NCI-H82 (cell line): ENCODE measurements around the gene SPRN.
"Not testable (repeated sequence)": the region's sequence is repeated elsewhere in the genome, so short reads cannot be mapped to it uniquely, and the experiment has no call there.

ENCODE experiments used
- DNase-seq: peaks from one replicate; lab custom pipeline; 2025; lab: John Stamatoyannopoulos, UW

Gene SPRN, protein sequence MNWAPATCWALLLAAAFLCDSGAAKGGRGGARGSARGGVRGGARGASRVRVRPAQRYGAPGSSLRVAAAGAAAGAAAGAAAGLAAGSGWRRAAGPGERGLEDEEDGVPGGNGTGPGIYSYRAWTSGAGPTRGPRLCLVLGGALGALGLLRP

DNA sequence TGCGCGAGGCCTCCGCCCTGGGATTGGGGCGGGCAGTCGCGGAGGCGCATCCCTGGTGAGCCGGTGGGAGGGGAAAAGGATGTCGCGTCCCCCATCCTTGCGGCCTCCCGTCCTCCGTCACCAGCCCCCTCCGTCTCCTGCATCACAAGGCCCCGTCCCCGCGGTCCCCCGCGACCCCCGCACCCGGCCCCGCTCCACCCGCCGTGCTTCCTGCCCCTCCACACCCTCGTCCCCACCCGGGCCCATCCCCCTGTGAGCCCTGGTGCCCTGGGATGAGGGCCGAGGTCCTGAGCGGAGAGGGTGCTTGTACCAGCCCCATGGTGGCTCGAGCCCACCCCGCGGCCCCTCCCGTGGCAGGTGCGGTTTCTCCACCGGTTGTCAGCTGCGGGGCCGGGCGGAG is at the start of gene SPRN:
SPRN (minus strand) TSS at position 25 of the 400 bp plus-strand sequence. CDS start 944 bp downstream, outside the sequence.
- DNase-seq: not testable (repeated sequence)

DNA sequence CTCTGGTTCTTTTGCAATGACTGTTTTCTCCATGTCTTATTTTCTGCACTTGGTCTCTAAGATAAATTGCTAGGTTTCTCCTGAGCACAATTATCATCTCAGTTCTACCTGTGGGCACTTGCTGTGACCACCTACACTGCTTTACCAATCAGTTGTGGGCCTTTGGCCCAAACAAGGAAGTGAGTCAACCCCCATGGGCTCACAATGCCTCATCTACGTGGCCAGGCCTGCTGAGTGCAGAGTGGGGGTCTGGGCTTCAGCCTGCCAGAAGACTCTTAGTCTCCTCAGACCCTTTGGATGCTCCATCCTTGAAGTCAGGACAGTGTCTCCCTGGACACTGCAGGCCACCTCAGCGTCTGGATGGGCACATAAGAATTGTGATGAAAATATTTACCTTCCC is 49.6 kb upstream of the SPRN start:
- no peak for DNase-seq

DNA sequence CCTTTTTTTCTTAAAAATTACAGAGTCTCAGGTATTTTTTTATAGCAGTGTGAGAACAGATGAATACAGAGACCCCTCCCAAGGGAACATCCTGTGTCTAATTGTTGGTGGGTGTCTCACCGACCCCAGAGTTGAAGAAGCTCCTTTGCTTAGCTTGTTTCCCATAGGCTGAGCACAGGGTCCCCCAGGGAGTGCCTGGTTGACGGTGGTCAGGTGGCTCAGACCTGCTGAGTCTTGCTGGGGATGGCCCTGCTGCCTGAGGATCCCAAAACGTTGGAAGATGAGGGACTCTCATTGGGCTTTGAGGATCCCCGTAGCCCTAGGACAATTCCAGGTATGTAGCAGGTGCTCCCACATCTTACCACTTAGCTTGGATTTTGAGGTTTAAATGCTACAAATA is 48.8 kb upstream of the SPRN start:
- DNase-seq: no peak

DNA sequence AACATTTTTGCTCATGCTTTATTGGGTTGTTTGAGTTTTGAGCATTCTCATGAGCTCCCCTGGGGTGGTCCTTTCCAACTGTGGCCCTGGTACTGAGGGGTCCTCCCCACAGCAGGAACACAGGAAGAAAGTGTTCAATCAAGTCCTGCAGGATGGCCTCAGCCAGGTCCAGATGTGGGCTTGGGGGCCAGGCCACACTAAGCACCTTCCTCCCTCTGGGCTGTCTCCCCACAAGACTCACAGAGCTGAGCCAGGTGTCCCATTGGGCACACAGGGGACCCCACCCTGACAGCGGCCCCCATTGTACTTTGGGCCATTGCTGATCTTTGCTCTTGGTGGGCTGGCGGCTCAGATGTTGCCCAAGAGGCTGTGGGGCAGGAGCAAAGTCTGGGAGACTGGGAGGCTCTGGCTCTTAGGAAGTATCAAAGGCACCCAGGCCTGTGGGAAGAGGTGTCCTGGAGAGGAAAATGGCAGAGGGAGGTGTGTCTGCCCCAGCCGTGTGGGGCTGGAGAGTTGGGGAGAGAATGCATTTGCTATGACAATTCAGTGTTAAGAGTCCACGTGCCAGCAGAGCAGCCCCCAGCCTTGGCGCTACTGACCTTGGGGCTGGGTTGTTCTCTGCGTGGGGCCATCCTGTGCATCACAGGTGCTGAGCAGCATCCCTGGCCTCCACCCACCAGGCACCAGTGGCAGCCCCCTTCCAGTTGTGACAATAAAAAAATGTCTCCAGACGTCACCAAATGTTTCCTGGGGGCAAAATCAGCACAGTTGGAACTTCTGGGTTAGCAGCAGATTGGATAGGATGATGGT is 47.1 kb upstream of the SPRN start:
- DNase-seq: no peak

DNA sequence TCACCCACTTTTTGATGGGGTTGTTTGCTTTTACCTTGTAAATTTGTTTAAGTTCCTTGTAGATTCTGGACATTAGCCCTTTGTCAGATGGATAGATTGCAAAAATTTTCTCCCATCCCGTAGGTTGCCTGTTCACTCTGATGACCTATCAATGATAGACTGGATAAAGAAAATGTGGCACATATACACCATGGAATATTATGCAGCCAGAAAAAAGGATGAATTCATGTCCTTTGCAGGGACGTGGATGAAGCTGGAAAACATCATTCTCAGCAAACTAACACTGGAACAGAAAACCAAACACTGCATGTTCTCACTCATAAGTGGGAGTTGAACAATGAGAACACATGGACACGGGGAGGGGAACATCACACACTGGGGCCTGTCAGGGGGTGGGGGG is 44.8 kb upstream of the SPRN start:
- not testable (repeated sequence) for DNase-seq

DNA sequence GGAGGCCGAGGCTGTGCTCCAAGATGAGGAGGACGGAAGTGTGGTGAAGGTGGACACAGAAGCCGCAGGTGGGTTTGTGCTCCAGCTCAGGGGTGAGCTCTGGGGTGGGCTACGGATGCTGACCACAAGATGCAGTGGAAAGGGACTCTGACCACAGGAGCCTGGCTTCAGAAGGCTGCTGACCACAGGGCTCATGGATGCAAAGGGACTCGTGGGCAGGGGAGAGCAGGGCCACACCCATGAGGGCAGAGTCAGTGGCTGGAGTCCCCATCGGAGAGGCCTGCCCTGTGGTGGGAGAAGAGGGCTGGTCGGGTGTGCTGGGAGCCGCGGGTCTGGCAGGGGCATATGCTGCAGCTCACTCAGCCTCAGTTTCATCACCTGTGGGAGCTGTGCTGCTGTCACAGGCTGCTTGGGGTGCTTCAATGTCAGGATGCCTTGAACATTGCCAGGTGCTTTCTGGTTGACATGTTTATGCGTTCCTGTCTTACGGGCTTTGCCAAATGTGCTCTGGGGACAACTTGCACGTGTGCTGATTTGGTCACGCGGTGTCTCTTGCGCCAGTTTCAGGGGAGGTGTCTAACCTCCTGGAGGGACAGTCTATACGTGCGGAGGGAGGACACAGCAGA is 43.0 kb upstream of the SPRN start:
- no peak for DNase-seq

DNA sequence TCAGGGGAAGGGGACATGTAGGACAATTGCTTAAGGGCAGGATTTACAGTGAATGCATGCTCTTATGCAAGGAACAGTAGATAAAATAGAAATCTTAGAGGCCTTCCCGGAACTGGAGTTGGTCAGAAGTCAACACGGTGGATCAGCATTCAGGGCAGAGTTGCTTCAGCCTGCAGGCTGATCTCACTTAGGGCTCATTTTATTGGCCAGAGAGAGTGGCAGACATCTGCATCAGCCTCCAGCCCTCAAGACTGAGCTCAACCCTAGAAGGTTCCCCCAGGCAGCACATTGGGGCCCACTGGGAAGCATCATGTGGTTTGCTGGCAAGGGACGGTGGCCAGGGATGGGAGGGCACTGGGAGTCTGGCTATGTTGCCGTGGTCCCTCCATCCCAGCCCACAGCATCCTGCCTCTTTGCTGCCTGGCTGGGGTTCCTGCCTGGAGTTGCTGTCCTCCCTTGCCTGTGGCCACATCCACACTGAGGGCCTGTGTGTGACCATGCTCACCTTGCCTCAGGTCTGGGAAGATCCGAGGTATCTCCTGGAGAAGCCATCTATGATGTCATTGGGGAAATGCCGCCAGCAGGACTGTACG is 42.4 kb upstream of the SPRN start:
- no peak for DNase-seq

DNA sequence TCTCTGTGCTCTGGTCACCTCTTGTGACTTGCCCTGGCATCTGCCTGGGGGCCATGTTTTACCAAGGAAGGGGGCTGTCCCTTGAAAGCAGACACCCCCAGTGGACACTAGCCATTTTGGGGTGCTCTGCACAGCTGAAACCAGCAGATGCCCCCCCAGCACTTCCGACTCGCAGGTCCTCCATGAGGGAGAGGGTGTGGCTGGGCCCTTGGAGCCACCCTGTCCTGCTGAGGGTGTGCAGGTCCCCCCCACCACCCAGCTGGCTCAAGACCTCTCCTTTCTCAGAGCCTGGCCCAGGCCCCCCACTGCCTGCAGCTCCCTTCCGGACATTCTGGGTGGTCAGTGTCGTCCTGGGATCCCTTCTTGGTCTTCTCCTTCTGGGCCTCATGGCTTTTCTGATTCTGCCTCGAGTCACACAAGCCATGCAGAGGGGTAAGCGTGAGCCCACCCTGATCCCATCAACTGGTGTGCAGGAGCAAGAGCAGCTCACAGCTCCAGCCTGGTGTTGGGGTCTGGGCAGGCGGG is 41.6 kb upstream of the SPRN start:
- DNase-seq: no peak

DNA sequence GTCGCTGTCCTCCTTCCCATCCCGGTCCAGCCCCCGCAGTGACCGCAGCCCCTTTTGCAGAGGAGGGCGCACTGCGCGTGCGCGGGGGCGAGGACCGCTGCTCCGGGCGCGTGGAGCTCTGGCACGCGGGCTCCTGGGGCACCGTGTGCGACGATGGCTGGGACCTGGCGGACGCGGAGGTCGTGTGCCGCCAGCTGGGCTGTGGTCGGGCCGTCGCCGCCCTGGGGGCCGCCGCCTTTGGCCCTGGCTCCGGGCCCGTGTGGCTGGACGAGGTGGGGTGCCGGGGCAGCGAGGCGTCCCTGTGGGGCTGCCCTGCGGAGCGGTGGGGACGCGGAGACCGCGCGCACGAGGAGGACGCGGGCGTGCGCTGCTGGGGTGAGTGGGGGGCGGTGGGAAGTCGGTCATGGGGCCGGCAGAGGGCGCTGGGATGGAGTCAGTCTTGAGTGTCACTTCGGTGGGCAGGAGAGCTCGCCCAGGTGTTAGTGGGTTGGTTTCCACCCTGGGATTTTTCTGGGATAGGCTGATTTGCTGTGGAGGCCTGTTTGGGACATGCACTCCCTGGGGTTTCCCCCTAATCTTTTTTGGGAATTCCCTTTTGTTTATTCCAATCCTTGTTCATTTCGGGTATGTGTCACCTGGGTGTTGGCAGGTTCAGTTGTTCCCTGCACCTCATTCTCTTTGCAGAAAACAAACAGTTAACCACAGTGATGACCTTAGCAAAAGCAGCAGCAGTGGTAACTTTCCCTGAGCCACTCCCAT is 40.9 kb upstream of the SPRN start:
- no peak for DNase-seq

DNA sequence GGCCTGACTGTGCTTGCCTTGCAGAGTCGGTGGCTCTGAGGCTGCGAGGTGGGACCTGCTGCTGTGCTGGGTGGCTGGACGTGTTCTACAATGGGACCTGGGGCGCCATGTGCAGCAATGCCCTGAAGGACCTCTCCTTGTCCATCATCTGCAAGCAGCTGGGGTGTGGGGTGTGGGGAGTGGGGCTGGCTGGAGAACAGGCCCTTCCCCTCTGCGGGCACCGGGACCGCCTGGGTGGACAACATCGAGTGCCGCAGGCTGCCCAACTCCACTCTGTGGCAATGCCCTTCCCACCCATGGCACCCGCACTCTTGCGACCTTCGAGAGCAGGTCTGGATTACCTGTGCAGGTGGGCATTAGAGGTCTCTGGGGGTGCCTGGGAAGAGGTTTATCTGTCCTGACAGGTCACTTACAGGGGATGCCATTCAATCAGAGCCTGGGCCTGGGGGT is 40.2 kb upstream of the SPRN start:
- no peak for DNase-seq

DNA sequence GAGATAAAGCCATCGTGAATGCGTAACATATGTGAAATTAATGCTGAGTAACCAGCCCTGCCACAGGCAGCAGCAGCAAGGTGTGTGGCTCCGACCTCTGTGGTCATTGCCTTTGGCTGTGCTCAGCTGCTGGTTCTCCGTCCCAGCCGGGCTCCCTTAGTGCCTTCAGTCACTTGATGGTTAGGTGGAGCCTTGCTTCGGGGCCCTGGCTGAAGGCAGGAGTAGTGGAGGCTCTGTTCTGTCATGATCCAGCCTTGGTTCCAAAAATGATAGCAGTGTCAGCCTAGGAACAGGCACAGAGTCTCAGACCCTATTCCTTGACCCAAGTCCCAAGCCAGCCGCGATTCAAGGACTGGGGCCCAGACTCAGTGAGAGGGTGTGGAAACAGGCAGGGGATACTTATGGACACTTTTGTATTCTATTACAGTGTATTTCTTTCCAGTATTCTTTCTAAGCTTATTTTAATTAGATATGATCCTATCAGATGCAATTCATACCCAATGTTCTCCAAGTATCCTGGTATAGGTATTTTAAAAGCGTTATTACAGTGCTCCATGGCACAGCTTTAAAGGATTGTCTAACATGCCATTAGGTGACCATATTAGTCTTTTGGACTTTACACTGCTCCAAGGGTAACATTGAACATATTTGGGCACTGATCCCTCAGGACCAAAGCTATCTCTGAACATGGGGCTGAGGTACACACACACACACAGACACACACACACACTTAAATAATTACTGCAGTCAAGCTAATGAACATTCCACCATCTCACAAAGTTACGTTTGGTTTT is 38.3 kb upstream of the SPRN start:
- DNase-seq: no peak

DNA sequence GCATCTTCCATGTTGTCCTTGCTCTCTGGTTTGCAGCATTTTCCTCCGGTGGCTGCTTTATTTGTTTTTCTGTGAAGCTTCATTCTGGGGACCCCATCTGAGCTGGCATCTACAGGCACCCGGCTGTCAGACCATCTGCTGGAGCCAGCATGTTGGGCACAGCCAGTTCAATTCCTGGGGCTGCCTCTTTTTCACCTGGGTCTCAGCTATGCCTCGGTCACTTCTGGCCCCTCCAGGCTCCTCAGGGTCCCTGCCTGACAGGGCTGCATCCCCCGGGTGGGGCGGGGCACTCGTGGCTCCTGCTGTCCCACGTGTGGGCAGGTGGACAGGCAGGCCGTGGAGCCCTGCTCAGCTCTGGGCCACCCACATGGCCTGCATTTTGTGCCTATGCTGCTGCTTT is 37.4 kb upstream of the SPRN start:
- no peak for DNase-seq

DNA sequence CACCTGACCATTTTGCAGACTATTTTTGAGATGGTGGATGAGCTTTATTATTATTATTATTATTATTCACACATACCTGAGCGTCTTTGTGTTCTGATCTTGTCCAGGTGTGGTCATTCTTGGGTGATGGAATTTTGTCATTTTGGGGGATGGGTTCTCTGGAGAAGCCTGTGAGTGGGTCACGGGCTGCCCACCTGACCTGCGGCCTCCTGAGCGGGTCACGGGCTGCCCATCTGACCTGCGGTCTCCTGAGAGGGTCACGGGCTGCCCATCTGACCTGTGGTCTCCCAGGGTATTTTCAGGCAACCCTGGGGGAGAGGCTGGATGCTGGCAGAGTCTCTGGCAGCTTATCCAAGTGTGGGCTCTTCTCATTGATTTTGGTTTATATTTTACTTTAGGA is 36.6 kb upstream of the SPRN start:
- DNase-seq: no peak

DNA sequence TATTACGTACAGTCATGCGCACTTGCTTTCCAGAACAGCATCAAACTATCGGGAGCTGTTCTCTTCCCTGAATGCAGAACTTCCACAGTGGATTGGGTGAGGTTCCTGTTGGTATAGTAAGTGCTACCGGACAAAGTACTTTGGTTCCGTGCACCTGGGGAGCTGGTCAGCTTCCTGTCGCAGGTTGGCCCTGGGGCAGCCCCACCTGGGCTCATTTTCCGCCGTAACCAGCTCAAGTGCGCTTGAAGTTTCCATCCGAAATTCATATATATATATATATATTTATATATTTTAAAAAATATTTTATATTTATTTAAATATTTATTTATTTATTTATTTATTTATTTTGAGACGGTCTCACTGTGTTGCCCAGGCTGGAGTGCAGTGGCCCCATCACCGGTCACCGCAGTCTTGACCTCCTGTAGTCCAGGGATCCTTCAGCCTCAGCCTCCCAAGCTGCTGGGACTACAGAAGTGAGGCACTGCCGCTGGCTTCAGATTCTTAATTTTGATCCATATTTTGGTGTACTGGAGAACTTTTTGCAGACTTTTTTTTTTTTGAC is 35.9 kb upstream of the SPRN start:
- no peak for DNase-seq

DNA sequence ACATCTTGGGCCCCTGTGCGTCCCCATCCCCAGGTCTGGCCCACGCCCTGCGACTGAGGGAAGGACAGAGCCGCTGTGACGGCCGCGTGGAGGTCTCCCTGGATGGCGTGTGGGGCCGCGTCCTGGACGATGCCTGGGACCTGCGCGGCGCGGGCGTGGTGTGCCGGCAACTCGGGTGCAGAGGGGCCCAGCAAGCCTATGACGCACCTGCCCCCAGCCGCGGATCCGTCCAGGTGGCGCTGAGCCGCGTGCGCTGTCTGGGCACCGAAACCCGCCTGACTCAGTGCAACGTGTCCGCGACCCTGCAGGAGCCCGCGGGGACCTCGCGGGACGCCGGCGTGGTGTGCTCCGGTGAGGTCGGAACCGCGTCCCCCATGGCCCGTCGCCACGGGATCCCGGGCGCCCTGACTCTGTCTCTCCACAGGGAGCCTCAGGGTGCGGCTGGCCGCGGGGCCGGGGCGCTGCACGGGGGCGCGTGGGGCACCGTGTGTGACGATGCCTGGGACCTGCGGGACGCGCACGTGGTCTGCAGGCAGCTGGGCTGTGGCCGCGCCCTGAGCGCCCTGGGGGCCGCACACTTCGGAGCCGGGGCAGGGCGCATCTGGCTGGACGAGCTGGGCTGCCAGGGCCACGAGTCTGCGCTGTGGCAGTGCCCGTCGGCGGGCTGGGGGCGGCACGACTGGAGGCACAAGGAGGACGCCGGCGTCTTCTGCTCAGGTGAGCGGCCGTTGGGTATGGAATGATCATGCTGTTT is 35.2 kb upstream of the SPRN start:
- no peak for DNase-seq

DNA sequence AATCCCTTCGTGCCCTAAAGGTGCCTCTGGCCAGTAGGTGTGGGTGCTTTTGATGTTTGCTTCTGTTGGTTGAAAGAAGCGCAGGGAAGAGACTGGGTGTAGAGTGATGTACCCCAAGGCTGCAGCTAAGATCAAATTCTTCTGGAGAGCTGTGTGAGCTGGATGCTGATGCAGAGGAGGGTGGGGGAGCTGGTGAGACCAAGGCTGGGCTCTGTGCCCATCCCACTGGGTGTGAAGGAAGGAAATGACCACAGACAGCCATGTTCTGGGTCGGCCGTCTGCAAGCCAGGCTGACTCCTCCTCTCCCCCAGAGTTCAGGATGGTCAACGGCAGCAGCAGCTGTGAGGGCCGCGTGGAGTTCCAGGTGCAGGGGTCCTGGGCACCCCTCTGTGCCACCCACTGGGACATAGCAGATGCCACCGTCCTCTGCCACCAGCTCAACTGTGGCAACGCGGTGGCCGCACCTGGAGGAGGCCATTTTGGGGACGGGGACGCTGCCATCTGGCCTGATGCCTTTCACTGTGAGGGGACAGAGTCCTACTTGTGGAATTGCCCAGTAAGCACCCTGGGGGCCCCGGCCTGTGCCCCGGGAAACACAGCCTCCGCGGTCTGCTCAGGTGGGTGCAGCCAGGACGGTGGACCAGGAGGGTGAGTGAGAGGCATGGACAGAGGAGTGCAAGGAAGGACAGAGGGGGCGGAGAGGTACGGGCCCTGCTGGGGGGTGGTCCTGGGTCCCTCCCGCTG is 34.5 kb upstream of the SPRN start:
- no peak for DNase-seq

DNA sequence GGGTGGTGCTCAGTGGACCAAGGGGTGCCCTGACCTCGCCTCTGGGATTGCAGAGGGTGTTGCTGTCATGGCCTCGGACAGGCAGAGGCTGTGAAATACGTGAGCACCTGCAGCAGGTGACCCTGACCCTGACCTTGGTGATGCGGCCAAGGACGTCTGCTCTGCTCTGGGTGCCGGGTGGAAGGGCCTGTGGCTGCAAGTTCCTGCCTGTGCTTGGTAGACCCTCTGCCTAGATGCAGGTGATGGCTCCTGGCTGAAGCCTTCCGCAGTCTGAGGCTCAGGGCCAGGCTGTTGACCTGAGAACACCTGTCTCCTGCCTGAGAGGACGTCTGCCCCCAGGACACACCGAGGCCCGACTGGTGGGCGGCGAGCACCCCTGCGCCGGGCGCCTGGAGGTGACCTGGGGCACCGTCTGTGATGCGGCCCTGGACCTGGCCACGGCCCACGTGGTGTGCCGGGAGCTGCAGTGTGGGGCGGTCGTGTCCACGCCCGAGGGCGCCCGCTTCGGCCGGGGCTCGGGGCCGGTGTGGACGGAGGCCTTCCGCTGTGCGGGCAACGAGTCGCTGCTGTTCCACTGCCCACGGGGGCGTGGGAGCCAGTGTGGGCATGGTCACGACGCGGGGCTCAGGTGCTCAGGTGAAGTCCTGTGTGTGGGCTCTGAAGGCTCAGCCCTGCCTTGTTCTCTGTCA is 33.7 kb upstream of the SPRN start:
- DNase-seq: no peak

DNA sequence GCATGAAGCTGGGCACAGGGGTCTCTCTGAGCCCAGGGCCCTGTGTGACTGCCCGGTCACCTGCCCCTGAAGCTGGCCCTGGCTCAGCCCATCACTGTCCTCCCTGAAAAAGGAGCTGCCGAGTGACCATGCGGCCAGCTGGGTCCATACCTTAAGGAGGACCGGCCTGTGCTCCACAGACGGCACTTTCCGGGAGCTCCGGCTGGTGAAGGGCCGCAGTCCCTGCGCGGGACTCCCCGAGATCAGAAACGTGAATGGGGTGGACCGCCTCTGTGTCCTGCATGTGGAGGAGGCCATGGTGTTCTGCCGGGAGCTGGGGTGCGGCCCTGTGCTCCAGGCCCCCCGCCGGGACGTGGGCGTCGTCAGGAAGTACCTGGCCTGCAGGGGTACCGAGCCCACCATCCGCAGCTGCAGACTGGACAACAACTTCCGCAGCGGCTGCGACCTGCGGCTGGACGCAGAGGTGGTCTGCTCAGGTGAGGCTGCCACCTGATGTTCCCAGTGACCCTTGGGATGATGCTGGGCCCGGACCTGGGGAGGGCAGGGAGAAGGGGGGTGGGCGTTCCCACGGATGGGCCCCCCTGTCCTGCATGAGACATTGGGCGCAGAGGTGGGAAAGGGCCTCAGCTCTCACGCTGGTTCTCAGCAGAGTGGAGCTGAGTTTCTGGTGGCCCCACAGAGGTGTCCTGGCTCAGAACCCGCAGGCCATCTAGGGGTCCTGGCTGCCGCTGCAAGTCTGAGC is 32.8 kb upstream of the SPRN start:
- DNase-seq: no peak
